ENCODE results near the gene MAP4K4.
"Not testable (repeated sequence)": the region's sequence is repeated elsewhere in the genome, so short reads cannot be mapped to it uniquely, and the experiment has no call there.

MAP4K4 gene

DNA sequence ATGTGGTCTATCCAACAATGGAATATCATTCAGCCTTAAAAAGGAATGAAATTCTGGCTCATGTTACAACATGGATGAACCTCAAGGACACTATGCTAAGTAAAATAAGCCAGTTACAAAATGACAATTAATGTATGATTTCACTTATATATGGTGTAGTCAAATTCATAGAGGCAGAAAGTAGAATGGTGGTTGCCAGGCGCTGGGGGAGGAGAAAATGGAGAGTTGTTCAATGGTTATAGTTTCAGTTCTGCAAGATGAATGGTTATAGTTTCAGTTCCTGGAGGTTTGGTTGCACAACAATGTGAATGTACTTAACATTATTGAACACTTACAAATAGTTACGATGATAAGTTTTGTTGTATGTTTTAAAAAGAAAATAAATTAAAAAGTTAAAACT is 215.0 kb downstream of the MAP4K4 start:
- Histone ChIP-seq H3F3A (ENCODE audit: low read depth) (no peaks in the 10 kb centered on the region), H3K9me3 (ENCODE audit: insufficient read depth, low read depth, low read length) (peaks cover 9% of the 10 kb centered on the region; the same call in 1 of the 2 replicates)
- TF ChIP-seq, protein P1, sequence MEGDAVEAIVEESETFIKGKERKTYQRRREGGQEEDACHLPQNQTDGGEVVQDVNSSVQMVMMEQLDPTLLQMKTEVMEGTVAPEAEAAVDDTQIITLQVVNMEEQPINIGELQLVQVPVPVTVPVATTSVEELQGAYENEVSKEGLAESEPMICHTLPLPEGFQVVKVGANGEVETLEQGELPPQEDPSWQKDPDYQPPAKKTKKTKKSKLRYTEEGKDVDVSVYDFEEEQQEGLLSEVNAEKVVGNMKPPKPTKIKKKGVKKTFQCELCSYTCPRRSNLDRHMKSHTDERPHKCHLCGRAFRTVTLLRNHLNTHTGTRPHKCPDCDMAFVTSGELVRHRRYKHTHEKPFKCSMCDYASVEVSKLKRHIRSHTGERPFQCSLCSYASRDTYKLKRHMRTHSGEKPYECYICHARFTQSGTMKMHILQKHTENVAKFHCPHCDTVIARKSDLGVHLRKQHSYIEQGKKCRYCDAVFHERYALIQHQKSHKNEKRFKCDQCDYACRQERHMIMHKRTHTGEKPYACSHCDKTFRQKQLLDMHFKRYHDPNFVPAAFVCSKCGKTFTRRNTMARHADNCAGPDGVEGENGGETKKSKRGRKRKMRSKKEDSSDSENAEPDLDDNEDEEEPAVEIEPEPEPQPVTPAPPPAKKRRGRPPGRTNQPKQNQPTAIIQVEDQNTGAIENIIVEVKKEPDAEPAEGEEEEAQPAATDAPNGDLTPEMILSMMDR (conservative IDR thresholded peaks at IDR 0.05; ENCODE audit: low read length), result no peak
- TF ChIP-seq EZH2phosphoT487 (IDR thresholded peaks at IDR 0.05; ENCODE audit: borderline replicate concordance), result no peak

DNA sequence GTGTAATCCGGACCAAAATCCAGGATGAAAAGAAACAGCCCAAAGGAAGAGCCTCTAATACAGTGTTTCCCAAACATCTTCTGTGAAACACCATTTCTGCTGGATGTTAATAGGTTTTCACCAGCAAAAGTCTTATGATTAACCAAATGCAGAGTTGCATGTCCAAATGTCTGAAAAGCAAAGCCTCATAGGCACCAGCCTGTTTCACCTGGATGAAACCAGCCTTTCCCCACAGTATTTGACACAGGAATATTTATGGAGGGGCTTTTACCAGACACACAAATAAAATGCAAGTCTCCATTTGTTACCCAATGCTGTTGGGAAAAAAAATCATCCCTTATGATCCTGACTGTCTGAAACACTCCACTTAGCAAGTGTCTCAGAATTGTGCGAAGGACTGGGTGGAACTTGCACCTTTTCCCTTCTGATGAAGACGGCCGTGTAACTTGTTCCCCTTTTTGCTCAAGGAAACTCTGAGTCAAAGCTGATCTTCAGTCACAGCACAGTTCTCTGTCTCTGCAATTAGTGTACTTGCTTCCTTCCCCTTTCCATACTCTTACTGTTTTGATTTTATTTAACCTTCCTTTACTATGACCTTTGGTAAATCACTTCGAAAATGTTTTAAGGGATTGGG is 223.9 kb downstream of the MAP4K4 start:
- Histone ChIP-seq H3K79me2 (ENCODE audit: insufficient read depth, low read length) (no peaks in the 10 kb centered on the region), H2AFZ (ENCODE audit: low read length) (no peak overlapping the region), H3K36me3 (ENCODE audit: insufficient read depth, low read length) (no peaks in the 10 kb centered on the region), H3F3A (ENCODE audit: low read depth) (no peaks in the 10 kb centered on the region), H3K4me3 (ENCODE audit: low read length, poor library complexity, severe bottlenecking) (no peak overlapping the region), H3K27me3 (ENCODE audit: insufficient read depth, low read length, poor library complexity, severe bottlenecking) (no peaks in the 10 kb centered on the region), H3K9me3 (ENCODE audit: insufficient read depth, low read depth, low read length) (no peaks in the 10 kb centered on the region; the same call in 1 of the 2 replicates), H3K4me2 (ENCODE audit: low read depth, low read length, poor library complexity, severe bottlenecking) (no peak overlapping the region), H3K4me1 (ENCODE audit: insufficient read depth, low read length, poor library complexity, severe bottlenecking) (no peaks in the 10 kb centered on the region), H3K9me2 (replicated peaks; ENCODE audit: low read depth, low read length) (no peaks in the 10 kb centered on the region), H4K20me1 (ENCODE audit: insufficient read depth, low read length, poor library complexity, severe bottlenecking) (no peaks in the 10 kb centered on the region), H3K9ac (ENCODE audit: low read depth, low read length, poor library complexity, severe bottlenecking) (no peak overlapping the region)
- TF ChIP-seq EZH2phosphoT487 (IDR thresholded peaks at IDR 0.05; ENCODE audit: borderline replicate concordance), result no peak
- TF ChIP-seq, protein P1 (conservative IDR thresholded peaks at IDR 0.05; ENCODE audit: low read length), result no peak

More for the DNA sequence above, 215.0 kb downstream of the MAP4K4 start:
- Histone ChIP-seq H3K9me2 (replicated peaks; ENCODE audit: low read depth, low read length) (no peaks in the 10 kb centered on the region), H3K27me3 (ENCODE audit: insufficient read depth, low read length, poor library complexity, severe bottlenecking) (no peaks in the 10 kb centered on the region), H3K79me2 (ENCODE audit: insufficient read depth, low read length) (no peaks in the 10 kb centered on the region), H3K4me2 (ENCODE audit: low read depth, low read length, poor library complexity, severe bottlenecking) (no peak overlapping the region), H3K9ac (ENCODE audit: low read depth, low read length, poor library complexity, severe bottlenecking) (no peak overlapping the region), H3K4me1 (ENCODE audit: insufficient read depth, low read length, poor library complexity, severe bottlenecking) (no peaks in the 10 kb centered on the region), H4K20me1 (ENCODE audit: insufficient read depth, low read length, poor library complexity, severe bottlenecking) (no peaks in the 10 kb centered on the region), H2AFZ (ENCODE audit: low read length) (no peak overlapping the region), H3K4me3 (ENCODE audit: low read length, poor library complexity, severe bottlenecking) (no peak overlapping the region), H3K36me3 (ENCODE audit: insufficient read depth, low read length) (no peaks in the 10 kb centered on the region)

DNA sequence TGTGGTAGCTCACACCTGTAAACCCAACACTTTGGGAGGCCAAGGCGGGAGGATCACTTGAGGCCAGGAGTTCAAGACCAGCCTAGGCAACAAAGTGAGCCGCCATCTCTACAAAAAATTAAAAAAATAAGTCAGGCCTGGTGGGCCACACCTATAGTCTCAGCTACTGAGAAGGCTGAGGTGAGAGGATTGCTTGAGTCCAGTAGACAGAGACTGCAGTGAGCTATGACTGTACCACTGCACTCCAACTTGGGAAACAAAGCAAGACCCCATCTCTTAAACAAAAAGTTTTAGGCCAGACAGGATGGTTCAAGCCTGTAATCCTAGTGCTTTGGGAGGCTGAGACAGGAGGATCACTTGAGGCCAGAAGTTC is 224.4 kb downstream of the MAP4K4 start:
- no peak overlapping the region for H2AFZ ChIP-seq (ENCODE audit: low read length)
- no peaks in the 10 kb centered on the region for H3F3A ChIP-seq (ENCODE audit: low read depth)
- H3K27me3 ChIP-seq (ENCODE audit: insufficient read depth, low read length, poor library complexity, severe bottlenecking), result no peaks in the 10 kb centered on the region

DNA sequence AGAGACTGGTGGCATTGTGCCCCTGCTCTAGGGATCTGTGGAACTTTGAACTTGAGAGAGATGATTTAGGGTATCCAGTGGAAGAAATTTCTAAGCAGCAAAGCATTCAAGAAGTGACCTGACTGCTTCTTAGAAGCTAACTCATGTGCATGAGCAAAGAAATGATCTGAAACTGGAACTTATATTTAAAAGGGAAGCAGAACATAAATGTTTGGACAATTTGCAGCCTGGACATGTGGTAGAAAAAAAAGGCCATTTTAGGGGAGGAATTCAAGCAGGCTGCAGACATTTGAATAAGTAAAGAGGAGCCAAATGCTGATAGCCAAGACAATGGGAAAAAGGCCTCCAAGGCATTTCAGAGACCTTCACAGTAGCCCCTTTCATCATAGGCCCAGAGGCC is 226.8 kb downstream of the MAP4K4 start:
- H3F3A ChIP-seq (ENCODE audit: low read depth); H3K9me3 ChIP-seq (ENCODE audit: insufficient read depth, low read depth, low read length); H3K27me3 ChIP-seq (ENCODE audit: insufficient read depth, low read length, poor library complexity, severe bottlenecking); H3K36me3 ChIP-seq (ENCODE audit: insufficient read depth, low read length); H2AFZ ChIP-seq (ENCODE audit: low read length); H3K4me2 ChIP-seq (ENCODE audit: low read depth, low read length, poor library complexity, severe bottlenecking); H3K9me2 ChIP-seq (replicated peaks; ENCODE audit: low read depth, low read length); H4K20me1 ChIP-seq (ENCODE audit: insufficient read depth, low read length, poor library complexity, severe bottlenecking); H3K9ac ChIP-seq (ENCODE audit: low read depth, low read length, poor library complexity, severe bottlenecking); H3K4me1 ChIP-seq (ENCODE audit: insufficient read depth, low read length, poor library complexity, severe bottlenecking); H3K4me3 ChIP-seq (ENCODE audit: low read length, poor library complexity, severe bottlenecking); H3K79me2 ChIP-seq (ENCODE audit: insufficient read depth, low read length): not testable (repeated sequence)

More for the DNA sequence above, 224.4 kb downstream of the MAP4K4 start:
- Histone ChIP-seq H3K36me3 (ENCODE audit: insufficient read depth, low read length) (no peaks in the 10 kb centered on the region), H3K79me2 (ENCODE audit: insufficient read depth, low read length) (no peaks in the 10 kb centered on the region), H3K9me2 (replicated peaks; ENCODE audit: low read depth, low read length) (no peaks in the 10 kb centered on the region), H3K4me2 (ENCODE audit: low read depth, low read length, poor library complexity, severe bottlenecking) (no peak overlapping the region), H3K4me3 (ENCODE audit: low read length, poor library complexity, severe bottlenecking) (no peak overlapping the region), H3K9me3 (ENCODE audit: insufficient read depth, low read depth, low read length) (peaks cover 3% of the 10 kb centered on the region; the same call in 1 of the 2 replicates), H3K4me1 (ENCODE audit: insufficient read depth, low read length, poor library complexity, severe bottlenecking) (no peaks in the 10 kb centered on the region), H3K9ac (ENCODE audit: low read depth, low read length, poor library complexity, severe bottlenecking) (no peak overlapping the region), H4K20me1 (ENCODE audit: insufficient read depth, low read length, poor library complexity, severe bottlenecking) (no peaks in the 10 kb centered on the region)
- TF ChIP-seq, protein P1 (conservative IDR thresholded peaks at IDR 0.05; ENCODE audit: low read length), result no peak
- no peak for TF ChIP-seq EZH2phosphoT487 (IDR thresholded peaks at IDR 0.05; ENCODE audit: borderline replicate concordance)
